Measurements from ENCODE around the gene RPL39L.

DNA sequence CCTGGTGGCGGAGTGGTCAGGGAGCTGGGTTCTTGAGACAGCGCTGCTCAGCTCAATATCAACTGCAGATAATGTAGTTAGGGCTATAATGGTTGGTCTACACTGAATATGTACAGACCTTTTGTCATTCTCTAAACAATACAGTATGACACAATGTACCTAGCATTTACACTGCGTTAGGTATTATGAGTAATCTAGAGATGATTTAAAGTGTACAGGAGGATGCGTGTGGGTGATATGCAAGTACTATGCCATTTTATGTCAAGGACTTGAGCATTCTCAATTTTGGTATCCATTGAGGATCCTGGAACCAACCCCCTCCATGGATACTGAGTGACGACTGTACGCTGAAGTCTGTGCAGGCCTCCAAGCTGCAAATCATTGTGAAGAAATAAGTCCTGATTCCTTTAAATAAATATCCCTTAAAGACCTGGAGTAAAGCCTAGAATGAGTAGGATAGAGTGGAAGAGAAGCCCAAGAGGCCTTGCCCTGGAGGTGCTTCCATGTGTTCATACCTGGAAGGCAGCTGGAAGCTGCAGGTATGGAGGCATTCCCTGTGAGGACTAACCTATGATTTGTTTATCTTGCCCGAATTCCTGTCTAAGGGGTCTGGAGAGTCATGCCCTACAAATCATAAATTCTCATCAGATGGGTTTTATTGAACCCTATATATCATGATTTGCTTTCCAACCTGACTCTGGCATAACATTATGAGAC, 42.3 kb upstream of the RPL39L start:
- TF ChIP-seq, protein P1, sequence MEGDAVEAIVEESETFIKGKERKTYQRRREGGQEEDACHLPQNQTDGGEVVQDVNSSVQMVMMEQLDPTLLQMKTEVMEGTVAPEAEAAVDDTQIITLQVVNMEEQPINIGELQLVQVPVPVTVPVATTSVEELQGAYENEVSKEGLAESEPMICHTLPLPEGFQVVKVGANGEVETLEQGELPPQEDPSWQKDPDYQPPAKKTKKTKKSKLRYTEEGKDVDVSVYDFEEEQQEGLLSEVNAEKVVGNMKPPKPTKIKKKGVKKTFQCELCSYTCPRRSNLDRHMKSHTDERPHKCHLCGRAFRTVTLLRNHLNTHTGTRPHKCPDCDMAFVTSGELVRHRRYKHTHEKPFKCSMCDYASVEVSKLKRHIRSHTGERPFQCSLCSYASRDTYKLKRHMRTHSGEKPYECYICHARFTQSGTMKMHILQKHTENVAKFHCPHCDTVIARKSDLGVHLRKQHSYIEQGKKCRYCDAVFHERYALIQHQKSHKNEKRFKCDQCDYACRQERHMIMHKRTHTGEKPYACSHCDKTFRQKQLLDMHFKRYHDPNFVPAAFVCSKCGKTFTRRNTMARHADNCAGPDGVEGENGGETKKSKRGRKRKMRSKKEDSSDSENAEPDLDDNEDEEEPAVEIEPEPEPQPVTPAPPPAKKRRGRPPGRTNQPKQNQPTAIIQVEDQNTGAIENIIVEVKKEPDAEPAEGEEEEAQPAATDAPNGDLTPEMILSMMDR (IDR thresholded peaks at IDR 0.05; ENCODE audit: low read depth, low read length, poor library complexity, severe bottlenecking): no peak
- TF ChIP-seq EZH2phosphoT487 (IDR thresholded peaks at IDR 0.05; ENCODE audit: borderline replicate concordance, low read length): no peak

Measured in DOHH2 (cell line).